HepG2 (cell line): ENCODE data around the gene DTX2. TPM values are rescaled to one million over a fixed set of nuclear protein-coding genes. Genes with fewer than 3 reads are reported as not detected.

ENCODE experiments used
- FOXC1 ChIP-seq: sonication (generic); formaldehyde crosslinking; IDR thresholded peaks from 2 replicates; pipeline ENCODE4 v1.8.0; 2022; ENCODE audit warnings: mild to moderate bottlenecking, missing genetic modification reagents, borderline replicate concordance
- HDAC6 ChIP-seq: fragments of 200-600 bp; sonication (generic); IDR thresholded peaks from 2 replicates; pipeline ENCODE4 v1.7.0; 2017; ENCODE audit warnings: mild to moderate bottlenecking, antibody characterized with exemption, low read length, low read depth
- HOXA7 ChIP-seq: sonication (generic); formaldehyde crosslinking; IDR thresholded peaks from 2 replicates; pipeline ENCODE4 v1.8.1; 2022; ENCODE audit warnings: mild to moderate bottlenecking, missing genetic modification reagents, moderate library complexity
- HOXD1 ChIP-seq: sonication (generic); formaldehyde crosslinking; IDR thresholded peaks from 2 replicates; pipeline ENCODE4 v1.5.0; 2020; ENCODE audit warnings: missing genetic modification reagents
- MEIS2 ChIP-seq: sonication (generic); formaldehyde crosslinking; IDR thresholded peaks from 2 replicates; pipeline ENCODE4 v1.9.0; 2021; ENCODE audit warnings: mild to moderate bottlenecking, missing genetic modification reagents
- MXD4 ChIP-seq: IDR thresholded peaks from 2 replicates; pipeline ENCODE4 v1.6.1; 2016; ENCODE audit warnings: mild to moderate bottlenecking, missing biosample characterization, missing genetic modification reagents
- NONO ChIP-seq, 2 experiments: fragments of 450-650 bp in 1 of 2; sonication (generic) in 1 of 2; formaldehyde crosslinking in 1 of 2; IDR thresholded peaks in 1 of 2; conservative IDR thresholded peaks in 1 of 2; 2 replicates each; pipeline versions ENCODE4 v1.6.1 to v1.8.0; 2017 to 2022; ENCODE audit warnings: mild to moderate bottlenecking in 1 of 2, missing genetic modification reagents in 1 of 2, moderate library complexity in 1 of 2
- RBAK ChIP-seq: sonication (generic); formaldehyde crosslinking; IDR thresholded peaks from 2 replicates; pipeline ENCODE4 v1.5.1; 2020; ENCODE audit warnings: mild to moderate bottlenecking, missing genetic modification reagents
- SAFB2 ChIP-seq: sonication (generic); formaldehyde crosslinking; IDR thresholded peaks from 2 replicates; pipeline ENCODE4 v1.5.1; 2020; ENCODE audit warnings: missing genetic modification reagents, low read depth, mild to moderate bottlenecking, borderline replicate concordance
- TCF7 ChIP-seq: sonication (generic); IDR thresholded peaks from 2 replicates; pipeline ENCODE4 v1.6.1; 2016; ENCODE audit warnings: antibody characterized with exemption, low read depth
- YEATS2 ChIP-seq: sonication (generic); formaldehyde crosslinking; IDR thresholded peaks from 2 replicates; pipeline ENCODE4 v1.4.0; 2020; ENCODE audit warnings: missing genetic modification reagents, borderline replicate concordance
- ZNF282 ChIP-seq: fragments of 450-650 bp; IDR thresholded peaks from 2 replicates; pipeline ENCODE4 v1.6.1; 2018; ENCODE audit not compliant: partially characterized antibody
- ZNF501 ChIP-seq: sonication (generic); formaldehyde crosslinking; IDR thresholded peaks from 2 replicates; pipeline ENCODE4 v1.5.1; 2020; ENCODE audit warnings: mild to moderate bottlenecking, moderate library complexity, missing genetic modification reagents
- ZNF605 ChIP-seq: sonication (generic); formaldehyde crosslinking; IDR thresholded peaks from 2 replicates; pipeline ENCODE4 v1.8.0; 2022; ENCODE audit warnings: mild to moderate bottlenecking, missing genetic modification reagents
- ZNF839 ChIP-seq: sonication (generic); formaldehyde crosslinking; IDR thresholded peaks from 2 replicates; pipeline ENCODE4 v1.4.0; 2020; ENCODE audit warnings: missing genetic modification reagents, mild to moderate bottlenecking, borderline replicate concordance
- polyA plus RNA-seq, 8 experiments: library from polyadenylated mRNA; depleted of rRNA in 3 of 8; stranded (reverse) in 7 of 8; unstranded in 1 of 8; fragments of >200 nt; fragmentation: Illumina TruSeq in 4 of 8; extraction: Trizol in 4 of 8; gene quantifications; 2 replicates each; pipeline versions ENCODE4 v1.2.1 to v1.2.3, GENCODE V29; 2011 to 2016; ENCODE audit warnings: low read depth in 4 of 8, missing spikeins in 1 of 8, mixed read lengths in 1 of 8; ENCODE audit not compliant: insufficient read depth in 1 of 8
- total RNA-seq, 5 experiments: library from RNA; depleted of rRNA; stranded (reverse); fragments of >200 nt; fragmentation: Illumina TruSeq; extraction: Trizol; gene quantifications; 2 replicates each; pipeline ENCODE4 v1.2.3, GENCODE V29; 2016; ENCODE audit warnings: low read depth in 1 of 5
- TF ChIP-seq, protein P1 (sequence below): sonication (generic); formaldehyde crosslinking; IDR thresholded peaks from 2 replicates; pipeline ENCODE4 v1.4.0; 2020; ENCODE audit warnings: missing genetic modification reagents
- TF ChIP-seq, protein P2 (sequence below): sonication (generic); formaldehyde crosslinking; IDR thresholded peaks from 2 replicates; pipeline ENCODE4 v1.5.1; 2020; ENCODE audit warnings: mild to moderate bottlenecking, missing genetic modification reagents, borderline replicate concordance
- TF ChIP-seq, protein P3 (sequence below): sonication (generic); formaldehyde crosslinking; IDR thresholded peaks from 2 replicates; pipeline ENCODE4 v1.8.1; 2023; ENCODE audit warnings: mild to moderate bottlenecking, moderate library complexity, missing genetic modification reagents
- TF ChIP-seq, protein P4 (sequence below): sonication (generic); formaldehyde crosslinking; IDR thresholded peaks from 2 replicates; pipeline ENCODE4 v1.4.0; 2020; ENCODE audit warnings: missing genetic modification reagents
- TF ChIP-seq, protein P5 (sequence below): sonication (generic); formaldehyde crosslinking; IDR thresholded peaks from 2 replicates; pipeline ENCODE4 v1.4.0; 2020; ENCODE audit warnings: low read depth, mild to moderate bottlenecking, missing genetic modification reagents

Gene DTX2
- total and polyA plus RNA-seq, 2 of the 13 experiments (the other 11 are each of a cell fraction or from before 2014, with no cell fraction given): 5.5 to 6.2 TPM

DNA sequence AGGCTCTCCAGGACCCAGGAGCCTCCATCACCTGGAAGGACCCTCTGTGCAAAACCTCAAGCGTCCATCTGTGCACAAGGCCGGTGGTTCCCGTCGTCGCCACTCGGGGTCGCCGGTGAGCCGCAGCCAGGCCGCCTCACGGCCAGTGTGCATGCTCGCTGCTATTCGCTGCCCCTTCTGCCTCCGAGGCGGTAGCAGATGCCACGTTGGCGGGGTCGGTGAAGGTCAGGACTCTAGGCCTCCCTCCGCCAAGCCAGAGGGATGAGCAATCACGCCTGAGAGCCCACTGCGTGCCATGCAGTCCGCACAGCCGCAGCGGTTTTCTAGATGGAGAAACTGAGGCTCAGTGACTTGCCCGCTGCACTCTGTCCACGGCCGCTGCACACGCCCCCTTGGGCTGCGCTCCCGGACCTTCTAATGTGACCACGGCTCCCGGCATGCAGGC lies 54.5 kb downstream of the DTX2 start (continued):
- TF ChIP-seq, protein P1, sequence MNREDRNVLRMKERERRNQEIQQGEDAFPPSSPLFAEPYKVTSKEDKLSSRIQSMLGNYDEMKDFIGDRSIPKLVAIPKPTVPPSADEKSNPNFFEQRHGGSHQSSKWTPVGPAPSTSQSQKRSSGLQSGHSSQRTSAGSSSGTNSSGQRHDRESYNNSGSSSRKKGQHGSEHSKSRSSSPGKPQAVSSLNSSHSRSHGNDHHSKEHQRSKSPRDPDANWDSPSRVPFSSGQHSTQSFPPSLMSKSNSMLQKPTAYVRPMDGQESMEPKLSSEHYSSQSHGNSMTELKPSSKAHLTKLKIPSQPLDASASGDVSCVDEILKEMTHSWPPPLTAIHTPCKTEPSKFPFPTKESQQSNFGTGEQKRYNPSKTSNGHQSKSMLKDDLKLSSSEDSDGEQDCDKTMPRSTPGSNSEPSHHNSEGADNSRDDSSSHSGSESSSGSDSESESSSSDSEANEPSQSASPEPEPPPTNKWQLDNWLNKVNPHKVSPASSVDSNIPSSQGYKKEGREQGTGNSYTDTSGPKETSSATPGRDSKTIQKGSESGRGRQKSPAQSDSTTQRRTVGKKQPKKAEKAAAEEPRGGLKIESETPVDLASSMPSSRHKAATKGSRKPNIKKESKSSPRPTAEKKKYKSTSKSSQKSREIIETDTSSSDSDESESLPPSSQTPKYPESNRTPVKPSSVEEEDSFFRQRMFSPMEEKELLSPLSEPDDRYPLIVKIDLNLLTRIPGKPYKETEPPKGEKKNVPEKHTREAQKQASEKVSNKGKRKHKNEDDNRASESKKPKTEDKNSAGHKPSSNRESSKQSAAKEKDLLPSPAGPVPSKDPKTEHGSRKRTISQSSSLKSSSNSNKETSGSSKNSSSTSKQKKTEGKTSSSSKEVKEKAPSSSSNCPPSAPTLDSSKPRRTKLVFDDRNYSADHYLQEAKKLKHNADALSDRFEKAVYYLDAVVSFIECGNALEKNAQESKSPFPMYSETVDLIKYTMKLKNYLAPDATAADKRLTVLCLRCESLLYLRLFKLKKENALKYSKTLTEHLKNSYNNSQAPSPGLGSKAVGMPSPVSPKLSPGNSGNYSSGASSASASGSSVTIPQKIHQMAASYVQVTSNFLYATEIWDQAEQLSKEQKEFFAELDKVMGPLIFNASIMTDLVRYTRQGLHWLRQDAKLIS: no peak
- TF ChIP-seq ZNF839 (CRISPR knock-in tag): peak; percentile 80; the same call in 1 of the 2 replicates
- TF ChIP-seq RBAK (CRISPR knock-in tag): no peak
- peak; percentile 31; the same call in 1 of the 2 replicates for TF ChIP-seq FOXC1
- no peak for TF ChIP-seq SAFB2 (CRISPR knock-in tag)
- TF ChIP-seq, protein P2, sequence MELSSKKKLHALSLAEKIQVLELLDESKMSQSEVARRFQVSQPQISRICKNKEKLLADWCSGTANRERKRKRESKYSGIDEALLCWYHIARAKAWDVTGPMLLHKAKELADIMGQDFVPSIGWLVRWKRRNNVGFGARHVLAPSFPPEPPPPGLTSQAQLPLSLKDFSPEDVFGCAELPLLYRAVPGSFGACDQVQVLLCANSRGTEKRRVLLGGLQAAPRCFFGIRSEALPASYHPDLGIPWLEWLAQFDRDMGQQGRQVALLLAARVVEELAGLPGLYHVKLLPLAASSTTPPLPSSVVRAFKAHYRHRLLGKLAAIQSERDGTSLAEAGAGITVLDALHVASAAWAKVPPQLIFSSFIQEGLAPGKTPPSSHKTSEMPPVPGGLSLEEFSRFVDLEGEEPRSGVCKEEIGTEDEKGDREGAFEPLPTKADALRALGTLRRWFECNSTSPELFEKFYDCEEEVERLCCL: no peak
- no peak for TF ChIP-seq HDAC6
- TF ChIP-seq MEIS2 (CRISPR knock-in tag): peak; percentile 34; the same call in 1 of the 2 replicates
- TF ChIP-seq ZNF501 (CRISPR knock-in tag): peak; percentile 61; the same call in 1 of the 2 replicates
- TF ChIP-seq TCF7: no peak
- TF ChIP-seq, protein P3, sequence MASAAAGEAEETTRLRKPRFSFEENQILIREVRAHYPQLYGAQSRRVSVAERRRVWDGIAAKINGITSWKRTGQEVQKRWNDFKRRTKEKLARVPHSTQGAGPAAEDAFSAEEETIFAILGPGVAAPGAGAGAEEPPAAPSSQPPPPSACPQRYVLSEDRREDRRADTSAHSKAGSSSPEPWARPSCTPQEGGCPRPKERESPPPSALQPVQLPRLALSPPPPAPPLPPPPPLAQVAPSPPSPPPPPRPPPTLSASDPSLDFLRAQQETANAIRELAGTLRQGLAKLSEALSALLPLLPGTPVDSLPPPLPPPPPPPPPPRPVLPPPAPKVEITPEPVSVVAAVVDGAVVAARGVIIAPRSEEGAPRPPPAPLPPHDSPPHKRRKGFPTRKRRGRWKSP: no peak
- TF ChIP-seq HOXD1 (CRISPR knock-in tag): no peak
- no peak for TF ChIP-seq NONO (IDR thresholded peaks at IDR 0.05)
- peak; percentile 87 for TF ChIP-seq NONO (CRISPR knock-in tag; conservative IDR thresholded peaks at IDR 0.05)
- TF ChIP-seq, protein P4, sequence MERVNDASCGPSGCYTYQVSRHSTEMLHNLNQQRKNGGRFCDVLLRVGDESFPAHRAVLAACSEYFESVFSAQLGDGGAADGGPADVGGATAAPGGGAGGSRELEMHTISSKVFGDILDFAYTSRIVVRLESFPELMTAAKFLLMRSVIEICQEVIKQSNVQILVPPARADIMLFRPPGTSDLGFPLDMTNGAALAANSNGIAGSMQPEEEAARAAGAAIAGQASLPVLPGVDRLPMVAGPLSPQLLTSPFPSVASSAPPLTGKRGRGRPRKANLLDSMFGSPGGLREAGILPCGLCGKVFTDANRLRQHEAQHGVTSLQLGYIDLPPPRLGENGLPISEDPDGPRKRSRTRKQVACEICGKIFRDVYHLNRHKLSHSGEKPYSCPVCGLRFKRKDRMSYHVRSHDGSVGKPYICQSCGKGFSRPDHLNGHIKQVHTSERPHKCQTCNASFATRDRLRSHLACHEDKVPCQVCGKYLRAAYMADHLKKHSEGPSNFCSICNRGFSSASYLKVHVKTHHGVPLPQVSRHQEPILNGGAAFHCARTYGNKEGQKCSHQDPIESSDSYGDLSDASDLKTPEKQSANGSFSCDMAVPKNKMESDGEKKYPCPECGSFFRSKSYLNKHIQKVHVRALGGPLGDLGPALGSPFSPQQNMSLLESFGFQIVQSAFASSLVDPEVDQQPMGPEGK: 0 out of 2 replicates have a peak, but pooled peaks have one; percentile 12
- no peak for TF ChIP-seq YEATS2 (CRISPR knock-in tag)
- no peak for TF ChIP-seq ZNF282
- TF ChIP-seq, protein P5, sequence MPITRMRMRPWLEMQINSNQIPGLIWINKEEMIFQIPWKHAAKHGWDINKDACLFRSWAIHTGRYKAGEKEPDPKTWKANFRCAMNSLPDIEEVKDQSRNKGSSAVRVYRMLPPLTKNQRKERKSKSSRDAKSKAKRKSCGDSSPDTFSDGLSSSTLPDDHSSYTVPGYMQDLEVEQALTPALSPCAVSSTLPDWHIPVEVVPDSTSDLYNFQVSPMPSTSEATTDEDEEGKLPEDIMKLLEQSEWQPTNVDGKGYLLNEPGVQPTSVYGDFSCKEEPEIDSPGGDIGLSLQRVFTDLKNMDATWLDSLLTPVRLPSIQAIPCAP (CRISPR knock-in tag): no peak
- 0 out of 2 replicates have a peak, but pooled peaks have one; percentile 33 for TF ChIP-seq ZNF605 (CRISPR knock-in tag)
- TF ChIP-seq HOXA7 (CRISPR knock-in tag): no peak
- no peak for TF ChIP-seq MXD4 (CRISPR knock-in tag)
